ENCODE measurements around the gene NPW.

Gene NPW

DNA sequence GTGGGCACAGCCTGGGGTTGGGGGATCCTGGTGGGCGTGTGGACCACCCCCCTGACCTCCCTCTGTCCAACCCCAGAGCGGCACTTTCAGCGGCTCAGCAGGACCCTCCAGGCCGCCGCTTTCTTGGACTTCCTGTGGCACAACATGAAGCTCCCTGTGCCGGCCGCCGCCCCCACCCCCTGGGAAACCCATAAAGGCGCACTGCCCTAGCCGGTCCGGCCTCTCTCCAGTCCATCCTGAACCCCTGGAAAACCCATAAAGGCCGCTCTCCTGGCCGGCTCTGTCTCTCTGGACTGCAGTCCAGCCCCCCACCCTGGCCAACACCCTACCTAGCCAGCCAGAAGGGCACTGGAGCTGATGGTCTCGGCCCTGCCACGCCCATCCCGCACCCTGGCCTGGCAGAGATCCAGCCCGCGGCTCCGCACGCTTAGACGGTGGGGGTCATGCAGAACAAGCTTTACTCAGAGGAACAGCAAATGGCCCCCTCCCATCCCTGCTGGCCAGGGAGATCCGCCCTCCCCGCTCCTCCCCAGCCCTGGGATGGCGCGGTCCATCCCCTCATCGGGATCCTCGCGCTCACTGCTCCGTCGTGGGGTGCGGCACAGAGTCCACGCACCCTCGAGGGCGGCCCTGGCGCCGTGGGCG is 41.0 kb upstream of the NPW start:
- H3K27me3 ChIP-seq (ENCODE audit: low read depth, low read length): peaks cover 28% of the 10 kb centered on the region

DNA sequence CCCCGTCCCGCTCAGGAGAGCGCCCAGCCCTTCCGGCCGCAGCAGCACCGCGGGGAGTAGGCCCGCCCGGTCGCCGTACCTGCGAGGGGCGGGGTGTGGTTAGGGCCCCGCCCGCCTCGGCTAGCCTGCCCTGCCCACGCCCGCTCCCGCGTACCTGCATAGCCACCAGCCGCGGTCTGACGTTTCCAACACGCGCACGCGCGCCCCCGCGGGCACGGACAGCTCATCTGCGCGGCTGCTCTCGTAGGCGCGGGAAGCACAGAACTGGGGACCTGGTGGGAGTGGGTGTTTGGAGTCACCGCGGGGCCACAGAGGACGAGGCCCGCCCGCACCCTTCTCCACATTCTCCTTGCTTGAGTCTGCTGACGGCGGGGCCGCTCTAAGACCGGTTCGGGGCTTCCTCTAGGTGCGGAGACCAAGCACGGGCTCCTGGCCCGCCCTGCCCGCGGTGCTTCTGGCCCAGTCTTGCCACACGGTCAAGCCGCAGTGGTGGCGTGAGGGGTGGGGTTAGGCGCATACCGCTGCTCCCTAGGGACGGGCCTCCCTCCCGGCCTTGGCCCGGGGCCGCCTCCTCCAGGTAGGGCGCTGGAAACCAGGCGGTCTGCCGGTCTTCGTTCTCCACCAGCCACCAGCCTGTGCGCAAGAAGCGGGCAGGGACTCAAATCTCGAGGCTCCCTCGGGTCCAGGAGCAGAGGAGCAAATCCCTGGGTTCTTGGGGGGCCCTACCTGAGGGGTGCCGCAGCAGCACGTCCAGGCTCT is 40.1 kb upstream of the NPW start:
- Histone ChIP-seq H3K27ac (ENCODE audit: low read length) (no peak overlapping the region), H3K27me3 (ENCODE audit: low read depth, low read length) (peaks cover 28% of the 10 kb centered on the region), H3K4me3 (ENCODE audit: low read depth in 1 of 2, low read length in 2 of 2) (no peak overlapping the region)

More for the DNA sequence above, 41.0 kb upstream of the NPW start:
- Histone ChIP-seq H3K4me1 (ENCODE audit: control insufficient read depth in 1 of 2, insufficient read depth in 2 of 2, low read length in 2 of 2) (peaks cover 6 to 16% of the 10 kb centered on the region in 2 donors), H3K9me3 (ENCODE audit: control insufficient read depth in 1 of 2, low read length in 2 of 2) (no peaks in the 10 kb centered on the region), H3K27ac (ENCODE audit: low read length) (no peak overlapping the region), H3K36me3 (ENCODE audit: control insufficient read depth in 1 of 2, insufficient read depth in 2 of 2, low read length in 2 of 2) (peaks cover 29 to 51% of the 10 kb centered on the region in 2 donors), H3K4me3 (ENCODE audit: low read depth in 1 of 2, low read length in 2 of 2) (no peak overlapping the region)

DNA sequence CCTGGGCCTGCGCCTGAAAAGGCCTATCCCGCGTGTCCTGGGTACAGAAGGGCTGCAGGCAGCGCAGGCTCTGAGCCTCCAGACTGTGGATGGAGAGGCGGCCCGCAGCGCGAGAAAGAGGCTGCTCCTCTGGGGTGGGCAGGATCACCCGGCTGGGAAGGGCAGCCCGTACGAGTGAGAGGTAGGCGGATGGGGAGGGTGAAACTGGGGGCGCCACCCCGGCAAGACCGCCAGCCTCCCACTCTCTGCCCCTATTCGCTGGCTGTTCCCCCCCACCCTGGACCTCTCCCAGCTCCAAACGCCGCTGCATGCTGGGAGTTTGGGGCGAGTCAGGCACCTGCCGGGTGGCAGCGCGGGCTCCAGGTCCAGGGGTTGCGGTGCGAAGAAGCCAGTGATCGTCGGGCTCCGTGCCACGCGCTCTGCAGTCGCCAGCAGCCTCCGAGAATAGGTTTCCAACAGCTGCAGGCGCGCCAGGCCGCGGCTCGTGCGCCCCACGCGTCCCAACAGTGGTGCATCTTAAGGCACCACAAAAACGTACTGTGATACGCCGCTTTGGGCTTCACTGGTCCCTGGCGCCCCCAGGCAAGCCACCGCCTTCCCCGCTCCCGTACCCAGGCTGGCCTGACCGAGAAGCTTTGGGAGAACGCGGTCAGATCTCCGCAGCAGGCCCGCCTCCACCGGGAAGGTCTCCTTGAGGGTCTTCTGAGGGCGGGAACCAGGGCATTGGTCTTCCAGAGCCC is 39.4 kb upstream of the NPW start:
- H3K36me3 ChIP-seq (ENCODE audit: control insufficient read depth in 1 of 2, insufficient read depth in 2 of 2, low read length in 2 of 2): peaks cover 27 to 38% of the 10 kb centered on the region in 2 donors
- no peak overlapping the region for H3K4me3 ChIP-seq (ENCODE audit: low read depth in 1 of 2, low read length in 2 of 2)
- H3K9me3 ChIP-seq (ENCODE audit: control insufficient read depth in 1 of 2, low read length in 2 of 2): no peaks in the 10 kb centered on the region
- peaks cover 28% of the 10 kb centered on the region for H3K27me3 ChIP-seq (ENCODE audit: low read depth, low read length)
- no peak overlapping the region for H3K27ac ChIP-seq (ENCODE audit: low read length)
- H3K4me1 ChIP-seq (ENCODE audit: control insufficient read depth in 1 of 2, insufficient read depth in 2 of 2, low read length in 2 of 2): peaks cover 11 to 20% of the 10 kb centered on the region in 2 donors

More for the DNA sequence above, 40.1 kb upstream of the NPW start:
- Histone ChIP-seq H3K9me3 (ENCODE audit: control insufficient read depth in 1 of 2, low read length in 2 of 2) (no peaks in the 10 kb centered on the region), H3K4me1 (ENCODE audit: control insufficient read depth in 1 of 2, insufficient read depth in 2 of 2, low read length in 2 of 2) (peaks cover 6 to 13% of the 10 kb centered on the region in 2 donors), H3K36me3 (ENCODE audit: control insufficient read depth in 1 of 2, insufficient read depth in 2 of 2, low read length in 2 of 2) (peaks cover 29 to 46% of the 10 kb centered on the region in 2 donors)

DNA sequence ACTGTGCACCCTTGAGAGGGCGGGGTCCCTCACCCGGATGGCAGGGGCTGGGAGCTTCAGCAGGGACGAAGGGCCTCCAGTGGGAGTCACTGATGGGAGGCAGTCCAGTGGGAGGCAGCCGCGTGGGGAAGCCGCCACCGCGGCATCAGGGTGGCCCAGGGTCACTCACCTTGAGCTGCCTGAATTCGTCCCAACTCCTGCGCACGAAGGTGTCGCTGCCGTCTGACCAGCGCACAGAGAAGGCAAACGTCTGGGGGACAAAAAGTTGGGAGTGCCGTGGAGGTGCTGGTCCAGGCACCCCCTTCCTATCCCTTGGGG is 38.9 kb upstream of the NPW start:
- Histone ChIP-seq H3K4me3 (ENCODE audit: low read depth in 1 of 2, low read length in 2 of 2) (no peak overlapping the region), H3K27me3 (ENCODE audit: low read depth, low read length) (peaks cover 28% of the 10 kb centered on the region), H3K9me3 (ENCODE audit: control insufficient read depth in 1 of 2, low read length in 2 of 2) (no peaks in the 10 kb centered on the region), H3K27ac (ENCODE audit: low read length) (no peak overlapping the region), H3K4me1 (ENCODE audit: control insufficient read depth in 1 of 2, insufficient read depth in 2 of 2, low read length in 2 of 2) (peaks cover 15 to 25% of the 10 kb centered on the region in 2 donors), H3K36me3 (ENCODE audit: control insufficient read depth in 1 of 2, insufficient read depth in 2 of 2, low read length in 2 of 2) (peaks cover 23 to 38% of the 10 kb centered on the region in 2 donors)

DNA sequence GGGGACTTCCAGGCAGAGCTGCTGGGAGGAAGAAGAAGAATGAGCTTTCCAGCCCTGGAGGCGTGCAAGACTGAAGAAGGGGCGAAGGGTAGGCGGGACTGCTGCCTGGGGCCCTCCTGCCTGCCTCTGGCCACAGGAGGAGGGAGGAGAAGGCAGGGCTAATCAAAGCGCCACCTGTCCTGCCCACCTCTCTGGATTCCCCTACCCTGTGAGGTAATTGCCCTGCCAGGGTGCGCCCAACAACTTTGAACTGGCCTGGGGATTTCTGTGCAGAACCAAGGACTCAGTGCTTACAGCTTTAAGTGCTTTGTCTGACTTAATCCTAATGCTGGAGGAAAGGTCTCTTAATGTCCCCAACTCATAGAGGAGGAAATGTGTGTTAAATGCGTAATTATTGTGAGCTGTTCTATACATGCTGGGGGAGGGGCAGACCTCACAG is 38.2 kb upstream of the NPW start, which contains the start of gene NOXO1:
Gene NOXO1 (minus strand): TSS at position 72 of the 439 bp plus-strand sequence. CDS start 290 bp downstream, outside the sequence.
- Histone ChIP-seq H3K36me3 (ENCODE audit: control insufficient read depth in 1 of 2, insufficient read depth in 2 of 2, low read length in 2 of 2) (peaks cover 17 to 38% of the 10 kb centered on the region in 2 donors), H3K27ac (ENCODE audit: low read length) (peak within 1 kb of the TSS; percentile 23), H3K4me1 (ENCODE audit: control insufficient read depth in 1 of 2, insufficient read depth in 2 of 2, low read length in 2 of 2) (peaks cover 15 to 25% of the 10 kb centered on the region in 2 donors), H3K9me3 (ENCODE audit: control insufficient read depth in 1 of 2, low read length in 2 of 2) (no peaks in the 10 kb centered on the region), H3K4me3 (ENCODE audit: low read depth in 1 of 2, low read length in 2 of 2) (no peak within 1 kb of the TSS), H3K27me3 (ENCODE audit: low read depth, low read length) (peaks cover 28% of the 10 kb centered on the region)

DNA sequence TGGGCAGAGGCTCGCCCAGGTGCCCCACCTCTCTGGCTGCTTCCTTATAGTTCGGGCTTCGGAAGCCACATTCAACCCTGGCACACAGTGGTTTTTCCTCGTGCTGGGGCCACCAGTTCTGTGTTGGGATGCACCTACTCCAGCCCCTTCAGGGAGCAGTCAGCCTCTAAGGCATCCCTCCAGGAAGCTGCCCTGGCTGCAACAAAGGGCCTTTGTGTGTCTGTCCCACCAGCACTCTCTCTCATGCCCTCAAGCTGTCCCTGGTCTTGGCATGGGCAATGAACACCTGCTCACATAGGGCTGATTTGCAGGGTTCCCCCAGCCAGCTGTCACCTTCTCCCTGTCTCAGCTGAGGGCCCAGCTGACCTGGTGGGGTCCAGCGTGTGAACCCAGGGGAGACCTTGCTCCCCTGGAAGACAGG is 37.6 kb upstream of the NPW start:
- peaks cover 28% of the 10 kb centered on the region for H3K27me3 ChIP-seq (ENCODE audit: low read depth, low read length)
- peaks cover 18 to 38% of the 10 kb centered on the region in 2 donors for H3K36me3 ChIP-seq (ENCODE audit: control insufficient read depth in 1 of 2, insufficient read depth in 2 of 2, low read length in 2 of 2)
- H3K4me1 ChIP-seq (ENCODE audit: control insufficient read depth in 1 of 2, insufficient read depth in 2 of 2, low read length in 2 of 2): peaks cover 15 to 25% of the 10 kb centered on the region in 2 donors
- no peaks in the 10 kb centered on the region for H3K9me3 ChIP-seq (ENCODE audit: control insufficient read depth in 1 of 2, low read length in 2 of 2)
- no peak overlapping the region for H3K4me3 ChIP-seq (ENCODE audit: low read depth in 1 of 2, low read length in 2 of 2)
- no peak overlapping the region for H3K27ac ChIP-seq (ENCODE audit: low read length)

DNA sequence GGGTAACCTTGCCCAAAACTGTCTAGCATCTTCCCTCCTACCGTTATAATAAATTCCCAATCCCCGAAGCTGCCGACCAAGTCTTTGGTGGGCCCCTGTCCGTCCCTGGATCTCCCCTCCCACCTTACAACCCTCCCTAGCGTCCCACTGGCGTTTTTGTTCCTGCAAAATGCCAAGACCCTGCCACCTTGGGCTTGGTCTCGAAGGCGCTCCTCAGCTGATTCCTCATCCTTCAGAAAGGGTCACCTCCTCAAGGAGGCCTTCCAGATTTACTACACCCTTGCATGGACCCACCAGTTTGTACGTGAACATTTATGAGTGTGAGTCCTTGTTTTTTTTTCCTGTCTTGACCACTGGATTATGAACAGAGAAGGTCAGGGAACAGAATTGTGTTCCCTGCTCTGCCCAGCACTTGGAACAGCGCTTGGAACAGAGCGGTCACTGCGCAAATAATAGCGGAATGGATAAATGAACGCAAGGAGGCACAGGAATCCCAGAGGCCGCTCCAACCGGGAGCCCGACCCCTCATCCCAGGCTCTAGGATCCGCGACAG is 36.5 kb upstream of the NPW start:
- Histone ChIP-seq H3K4me1 (ENCODE audit: control insufficient read depth in 1 of 2, insufficient read depth in 2 of 2, low read length in 2 of 2) (peaks cover 15 to 25% of the 10 kb centered on the region in 2 donors), H3K36me3 (ENCODE audit: control insufficient read depth in 1 of 2, insufficient read depth in 2 of 2, low read length in 2 of 2) (peaks cover 9 to 31% of the 10 kb centered on the region in 2 donors), H3K27me3 (ENCODE audit: low read depth, low read length) (peaks cover 28% of the 10 kb centered on the region), H3K4me3 (ENCODE audit: low read depth in 1 of 2, low read length in 2 of 2) (peak overlapping the region; percentile 33 to 83), H3K27ac (ENCODE audit: low read length) (no peak overlapping the region), H3K9me3 (ENCODE audit: control insufficient read depth in 1 of 2, low read length in 2 of 2) (no peaks in the 10 kb centered on the region)

DNA sequence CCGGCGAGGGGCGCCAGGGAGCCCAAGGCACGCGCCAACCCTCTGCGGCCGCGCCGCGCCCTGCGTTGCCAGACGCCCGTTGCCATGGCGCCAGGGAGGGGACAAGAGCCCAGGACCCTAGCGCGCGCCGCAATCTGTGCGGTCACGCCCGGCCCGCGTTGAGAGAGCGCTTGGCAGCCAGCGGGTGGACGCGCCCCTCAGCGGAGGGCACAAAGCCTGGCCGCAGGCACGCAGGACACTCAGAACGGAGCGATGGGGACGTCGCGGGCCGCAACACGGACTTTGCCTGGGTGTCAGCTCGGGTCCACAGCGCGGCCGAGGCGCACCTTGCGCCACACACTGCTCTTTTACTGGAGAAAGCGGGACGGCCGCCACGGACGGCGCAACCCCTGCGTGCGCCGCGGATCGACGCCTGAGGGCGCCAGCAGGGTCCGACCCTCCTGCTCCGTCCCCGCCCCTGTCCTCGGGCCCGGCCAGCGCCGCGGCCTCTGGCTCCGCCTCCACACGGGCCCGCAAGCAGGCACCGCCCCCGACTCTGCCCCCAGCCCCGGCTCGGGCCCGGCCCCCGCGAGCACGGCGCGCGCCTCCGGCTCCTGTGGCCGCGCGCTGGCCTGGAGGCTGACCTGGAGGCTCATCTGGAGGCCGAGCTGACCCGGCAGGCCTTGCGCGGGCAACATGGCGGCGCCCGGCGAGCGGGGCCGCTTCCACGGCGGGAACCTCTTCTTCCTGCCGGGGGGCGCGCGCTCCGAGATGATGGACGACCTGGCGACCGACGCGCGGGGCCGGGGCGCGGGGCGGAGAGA is 35.8 kb upstream of the NPW start, which contains the start of gene GFER:
Gene GFER (plus strand): TSS at position 650 of the 803 bp plus-strand sequence. CDS start 26 bp downstream, at position 676.
- Histone ChIP-seq H3K27me3 (ENCODE audit: low read depth, low read length) (peaks cover 32% of the 10 kb centered on the region), H3K36me3 (ENCODE audit: control insufficient read depth in 1 of 2, insufficient read depth in 2 of 2, low read length in 2 of 2) (peaks cover 6 to 24% of the 10 kb centered on the region in 2 donors), H3K4me1 (ENCODE audit: control insufficient read depth in 1 of 2, insufficient read depth in 2 of 2, low read length in 2 of 2) (peaks cover 15 to 25% of the 10 kb centered on the region in 2 donors), H3K4me3 (ENCODE audit: low read depth in 1 of 2, low read length in 2 of 2) (peak within 1 kb of the TSS; percentile 68 to 83), H3K9me3 (ENCODE audit: control insufficient read depth in 1 of 2, low read length in 2 of 2) (no peaks in the 10 kb centered on the region), H3K27ac (ENCODE audit: low read length) (peak within 1 kb of the TSS; percentile 84)

DNA sequence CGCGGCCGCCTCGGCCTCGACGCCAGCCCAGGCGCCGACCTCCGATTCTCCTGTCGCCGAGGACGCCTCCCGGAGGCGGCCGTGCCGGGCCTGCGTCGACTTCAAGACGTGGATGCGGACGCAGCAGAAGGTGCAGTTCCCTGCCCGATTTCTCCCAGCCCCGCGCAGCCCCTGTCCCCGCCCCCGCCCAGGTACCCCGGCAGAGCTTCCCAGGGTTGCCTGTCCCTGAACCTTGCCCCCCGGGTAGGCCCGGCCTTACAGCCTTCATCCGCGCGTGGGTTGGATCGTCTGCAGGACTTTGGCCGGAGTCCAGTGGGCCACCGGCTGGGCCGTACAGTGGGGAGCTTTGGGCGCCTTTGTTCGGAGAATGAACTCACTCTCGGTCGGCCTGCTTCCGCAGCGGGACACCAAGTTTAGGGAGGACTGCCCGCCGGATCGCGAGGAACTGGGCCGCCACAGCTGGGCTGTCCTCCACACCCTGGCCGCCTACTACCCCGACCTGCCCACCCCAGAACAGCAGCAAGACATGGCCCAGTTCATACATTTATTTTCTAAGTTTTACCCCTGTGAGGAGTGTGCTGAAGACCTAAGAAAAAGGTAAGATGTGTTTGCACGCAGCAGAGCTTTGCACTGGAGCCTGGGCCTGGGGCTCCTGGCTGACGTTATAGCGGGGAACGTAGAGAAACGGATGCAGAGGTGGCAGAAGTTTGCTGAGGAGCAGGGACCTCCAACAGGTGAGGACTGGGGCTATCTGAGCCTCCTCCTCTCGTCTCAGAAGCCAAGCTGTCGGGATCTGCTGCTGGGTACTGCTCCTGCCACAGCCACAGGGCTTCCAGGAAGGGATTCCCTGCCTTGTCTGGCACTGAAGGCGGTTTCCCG is 35.0 kb upstream of the NPW start:
- Histone ChIP-seq H3K36me3 (ENCODE audit: control insufficient read depth in 1 of 2, insufficient read depth in 2 of 2, low read length in 2 of 2) (peaks cover 6 to 21% of the 10 kb centered on the region in 2 donors), H3K4me3 (ENCODE audit: low read depth in 1 of 2, low read length in 2 of 2) (peak overlapping the region; percentile 68 to 83), H3K9me3 (ENCODE audit: control insufficient read depth in 1 of 2, low read length in 2 of 2) (no peaks in the 10 kb centered on the region), H3K27ac (ENCODE audit: low read length) (peak overlapping the region; percentile 84), H3K27me3 (ENCODE audit: low read depth, low read length) (peaks cover 40% of the 10 kb centered on the region), H3K4me1 (ENCODE audit: control insufficient read depth in 1 of 2, insufficient read depth in 2 of 2, low read length in 2 of 2) (peaks cover 15 to 23% of the 10 kb centered on the region in 2 donors)
